ENCODE measurements around the gene TM4SF20.

The TM4SF20 gene

GRCh38 chr2:227313310-227313709 is 65.8 kb downstream of the TM4SF20 start:
- no peak for DNase-seq (ENCODE audit: extremely low read depth, low read depth)
- no peak for TF ChIP-seq CTCF (IDR thresholded peaks at IDR 0.05; ENCODE audit: low read depth, low read length)

- no peak for DNase-seq (ENCODE audit: extremely low read depth, low read depth)
These were observed 66.5 kb downstream of the TM4SF20 start for GRCh38 chr2:227312579-227312978.

More at GRCh38 chr2:227312579-227312978, 66.5 kb downstream of the TM4SF20 start:
- no peak for TF ChIP-seq CTCF (IDR thresholded peaks at IDR 0.05; ENCODE audit: low read depth, low read length)

Measured in AG09319 (cell line).